H1 (cell line): ENCODE results near the gene UROD. TPM values are rescaled to one million over a fixed set of nuclear protein-coding genes. Genes with fewer than 3 reads are reported as not detected.
A peak's percentile ranks its signal among the peaks of the same experiment; 100 is the strongest.

ENCODE experiments used
- EP300 ChIP-seq, 2 experiments: IDR thresholded peaks; 1 replicate in 1 of 2; 2 replicates in 1 of 2; pipeline ENCODE4 v1.6.1; 2011 to 2012; ENCODE audit warnings: low read depth in 2 of 2, low read length in 2 of 2, mild to moderate bottlenecking in 2 of 2, borderline replicate concordance in 1 of 2, inconsistent platforms in 1 of 2, moderate library complexity in 1 of 2
- KDM4A ChIP-seq: IDR thresholded peaks from one replicate; pipeline ENCODE4 v1.7.1; 2012; ENCODE audit warnings: low read depth, mild to moderate bottlenecking, moderate library complexity, low read length, inconsistent platforms; ENCODE audit not compliant: severe bottlenecking
- RBBP5 ChIP-seq: IDR thresholded peaks from 2 replicates; pipeline ENCODE4 v1.7.1; 2012; ENCODE audit warnings: low read depth, mild to moderate bottlenecking, inconsistent platforms, low read length, moderate library complexity, borderline replicate concordance
- SP1 ChIP-seq: IDR thresholded peaks from 2 replicates; pipeline ENCODE4 v1.6.1; 2011; ENCODE audit warnings: low read depth, low read length
- SRF ChIP-seq: IDR thresholded peaks from 2 replicates; pipeline ENCODE4 v1.6.1; 2011; ENCODE audit warnings: mild to moderate bottlenecking, low read depth, low read length, moderate library complexity
- SUZ12 ChIP-seq: fragments of 200-600 bp; sonication (generic); IDR thresholded peaks from 2 replicates; pipeline ENCODE4 v1.6.1; 2012; ENCODE audit warnings: mild to moderate bottlenecking, inconsistent platforms, low read length, moderate library complexity, mixed read lengths
- TBP ChIP-seq: IDR thresholded peaks from 2 replicates; pipeline ENCODE4 v1.6.1; 2011; ENCODE audit warnings: low read depth, low read length, improper control_type of control experiment
- polyA plus RNA-seq, 7 experiments: library from polyadenylated mRNA; depleted of rRNA in 3 of 7; stranded (reverse) in 5 of 7; unstranded in 2 of 7; fragments of >200 nt in 5 of 7; fragments of 200-250 nt in 2 of 7; gene quantifications; 1 replicate in 5 of 7; 2 replicates in 1 of 7; 4 replicates in 1 of 7; pipeline versions ENCODE4 v1.2.1 to v1.2.3, GENCODE V29; 2011 to 2013; ENCODE audit warnings: missing spikeins in 2 of 7, mixed read lengths in 2 of 7
- total RNA-seq: library from RNA; stranded (reverse); fragmentation: NEBNext Ultra II Directional; extraction: Animal tissue kit (Norgen Biotek cat#: 25700); gene quantifications from 2 replicates; pipeline ENCODE4 v1.2.1, GENCODE V29; 2021
- TF ChIP-seq, protein P1 (sequence below): IDR thresholded peaks from 2 replicates; pipeline ENCODE4 v1.6.1; 2011; ENCODE audit warnings: low read depth, mild to moderate bottlenecking, low read length; ENCODE audit not compliant: insufficient read depth
- TF ChIP-seq, protein P2 (sequence below): fragments of 300-600 bp; sonication (generic); IDR thresholded peaks from 2 replicates; pipeline ENCODE4 v1.7.1; 2012; ENCODE audit warnings: low read length, moderate library complexity, mild to moderate bottlenecking, inconsistent platforms; ENCODE audit not compliant: insufficient replicate concordance

UROD gene
- total and polyA plus RNA-seq, 2 of the 8 experiments (the other 6 are each of a cell fraction or from before 2014, with no cell fraction given), result 86.6 to 220 TPM

DNA sequence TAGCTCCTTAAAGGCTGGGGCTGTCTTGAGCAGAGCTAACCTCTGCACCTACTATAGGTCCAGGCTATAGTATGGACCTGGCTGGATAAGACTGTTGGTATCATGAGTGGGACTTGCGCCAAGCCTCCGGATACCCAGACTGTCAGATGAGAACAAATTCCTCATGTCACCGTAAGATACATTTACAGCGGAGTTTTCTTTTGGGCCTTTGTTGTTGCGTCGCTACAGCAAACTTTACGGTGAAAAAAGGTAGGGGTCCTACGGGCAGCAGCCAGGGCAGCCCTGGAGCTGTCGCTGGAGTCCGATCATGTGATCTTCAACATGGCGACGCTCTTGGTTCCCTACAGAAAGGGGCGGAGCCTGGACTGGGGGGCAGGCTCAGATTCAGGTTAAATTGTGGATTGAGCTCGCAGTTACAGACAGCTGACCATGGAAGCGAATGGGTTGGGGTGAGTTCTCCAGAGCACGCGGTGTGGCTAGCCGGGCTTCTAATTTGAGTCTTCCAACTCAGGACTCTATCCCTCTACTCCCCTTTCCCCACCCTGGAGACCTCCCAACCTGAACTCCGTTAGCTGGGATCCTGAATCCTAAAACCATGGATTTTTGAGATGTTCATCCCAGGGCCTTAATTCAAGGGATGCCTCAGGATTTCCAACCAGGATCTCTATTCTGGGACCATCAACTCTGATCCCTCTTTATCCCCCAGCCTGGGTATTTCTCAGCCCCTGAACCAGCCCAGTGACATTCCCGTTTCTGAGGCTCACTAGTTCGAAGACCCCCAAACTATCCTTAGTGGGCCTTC lies at the start of gene UROD (continued):
- TF ChIP-seq RBBP5 (no peak), SUZ12 (no peak), KDM4A (peak; percentile 37), EP300 (IDR thresholded peaks at IDR 0.05; ENCODE audit: borderline replicate concordance in 1 of 2, low read depth in 2 of 2, low read length in 2 of 2) (peak in 1 of 2 experiments; percentile 71; a peak in 1 of 3 replicates), SP1 (peak; percentile 93), TBP (peak; percentile 85), SRF (no peak)
- TF ChIP-seq, protein P1, sequence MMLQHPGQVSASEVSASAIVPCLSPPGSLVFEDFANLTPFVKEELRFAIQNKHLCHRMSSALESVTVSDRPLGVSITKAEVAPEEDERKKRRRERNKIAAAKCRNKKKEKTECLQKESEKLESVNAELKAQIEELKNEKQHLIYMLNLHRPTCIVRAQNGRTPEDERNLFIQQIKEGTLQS, result peak; percentile 76
- TF ChIP-seq, protein P2, sequence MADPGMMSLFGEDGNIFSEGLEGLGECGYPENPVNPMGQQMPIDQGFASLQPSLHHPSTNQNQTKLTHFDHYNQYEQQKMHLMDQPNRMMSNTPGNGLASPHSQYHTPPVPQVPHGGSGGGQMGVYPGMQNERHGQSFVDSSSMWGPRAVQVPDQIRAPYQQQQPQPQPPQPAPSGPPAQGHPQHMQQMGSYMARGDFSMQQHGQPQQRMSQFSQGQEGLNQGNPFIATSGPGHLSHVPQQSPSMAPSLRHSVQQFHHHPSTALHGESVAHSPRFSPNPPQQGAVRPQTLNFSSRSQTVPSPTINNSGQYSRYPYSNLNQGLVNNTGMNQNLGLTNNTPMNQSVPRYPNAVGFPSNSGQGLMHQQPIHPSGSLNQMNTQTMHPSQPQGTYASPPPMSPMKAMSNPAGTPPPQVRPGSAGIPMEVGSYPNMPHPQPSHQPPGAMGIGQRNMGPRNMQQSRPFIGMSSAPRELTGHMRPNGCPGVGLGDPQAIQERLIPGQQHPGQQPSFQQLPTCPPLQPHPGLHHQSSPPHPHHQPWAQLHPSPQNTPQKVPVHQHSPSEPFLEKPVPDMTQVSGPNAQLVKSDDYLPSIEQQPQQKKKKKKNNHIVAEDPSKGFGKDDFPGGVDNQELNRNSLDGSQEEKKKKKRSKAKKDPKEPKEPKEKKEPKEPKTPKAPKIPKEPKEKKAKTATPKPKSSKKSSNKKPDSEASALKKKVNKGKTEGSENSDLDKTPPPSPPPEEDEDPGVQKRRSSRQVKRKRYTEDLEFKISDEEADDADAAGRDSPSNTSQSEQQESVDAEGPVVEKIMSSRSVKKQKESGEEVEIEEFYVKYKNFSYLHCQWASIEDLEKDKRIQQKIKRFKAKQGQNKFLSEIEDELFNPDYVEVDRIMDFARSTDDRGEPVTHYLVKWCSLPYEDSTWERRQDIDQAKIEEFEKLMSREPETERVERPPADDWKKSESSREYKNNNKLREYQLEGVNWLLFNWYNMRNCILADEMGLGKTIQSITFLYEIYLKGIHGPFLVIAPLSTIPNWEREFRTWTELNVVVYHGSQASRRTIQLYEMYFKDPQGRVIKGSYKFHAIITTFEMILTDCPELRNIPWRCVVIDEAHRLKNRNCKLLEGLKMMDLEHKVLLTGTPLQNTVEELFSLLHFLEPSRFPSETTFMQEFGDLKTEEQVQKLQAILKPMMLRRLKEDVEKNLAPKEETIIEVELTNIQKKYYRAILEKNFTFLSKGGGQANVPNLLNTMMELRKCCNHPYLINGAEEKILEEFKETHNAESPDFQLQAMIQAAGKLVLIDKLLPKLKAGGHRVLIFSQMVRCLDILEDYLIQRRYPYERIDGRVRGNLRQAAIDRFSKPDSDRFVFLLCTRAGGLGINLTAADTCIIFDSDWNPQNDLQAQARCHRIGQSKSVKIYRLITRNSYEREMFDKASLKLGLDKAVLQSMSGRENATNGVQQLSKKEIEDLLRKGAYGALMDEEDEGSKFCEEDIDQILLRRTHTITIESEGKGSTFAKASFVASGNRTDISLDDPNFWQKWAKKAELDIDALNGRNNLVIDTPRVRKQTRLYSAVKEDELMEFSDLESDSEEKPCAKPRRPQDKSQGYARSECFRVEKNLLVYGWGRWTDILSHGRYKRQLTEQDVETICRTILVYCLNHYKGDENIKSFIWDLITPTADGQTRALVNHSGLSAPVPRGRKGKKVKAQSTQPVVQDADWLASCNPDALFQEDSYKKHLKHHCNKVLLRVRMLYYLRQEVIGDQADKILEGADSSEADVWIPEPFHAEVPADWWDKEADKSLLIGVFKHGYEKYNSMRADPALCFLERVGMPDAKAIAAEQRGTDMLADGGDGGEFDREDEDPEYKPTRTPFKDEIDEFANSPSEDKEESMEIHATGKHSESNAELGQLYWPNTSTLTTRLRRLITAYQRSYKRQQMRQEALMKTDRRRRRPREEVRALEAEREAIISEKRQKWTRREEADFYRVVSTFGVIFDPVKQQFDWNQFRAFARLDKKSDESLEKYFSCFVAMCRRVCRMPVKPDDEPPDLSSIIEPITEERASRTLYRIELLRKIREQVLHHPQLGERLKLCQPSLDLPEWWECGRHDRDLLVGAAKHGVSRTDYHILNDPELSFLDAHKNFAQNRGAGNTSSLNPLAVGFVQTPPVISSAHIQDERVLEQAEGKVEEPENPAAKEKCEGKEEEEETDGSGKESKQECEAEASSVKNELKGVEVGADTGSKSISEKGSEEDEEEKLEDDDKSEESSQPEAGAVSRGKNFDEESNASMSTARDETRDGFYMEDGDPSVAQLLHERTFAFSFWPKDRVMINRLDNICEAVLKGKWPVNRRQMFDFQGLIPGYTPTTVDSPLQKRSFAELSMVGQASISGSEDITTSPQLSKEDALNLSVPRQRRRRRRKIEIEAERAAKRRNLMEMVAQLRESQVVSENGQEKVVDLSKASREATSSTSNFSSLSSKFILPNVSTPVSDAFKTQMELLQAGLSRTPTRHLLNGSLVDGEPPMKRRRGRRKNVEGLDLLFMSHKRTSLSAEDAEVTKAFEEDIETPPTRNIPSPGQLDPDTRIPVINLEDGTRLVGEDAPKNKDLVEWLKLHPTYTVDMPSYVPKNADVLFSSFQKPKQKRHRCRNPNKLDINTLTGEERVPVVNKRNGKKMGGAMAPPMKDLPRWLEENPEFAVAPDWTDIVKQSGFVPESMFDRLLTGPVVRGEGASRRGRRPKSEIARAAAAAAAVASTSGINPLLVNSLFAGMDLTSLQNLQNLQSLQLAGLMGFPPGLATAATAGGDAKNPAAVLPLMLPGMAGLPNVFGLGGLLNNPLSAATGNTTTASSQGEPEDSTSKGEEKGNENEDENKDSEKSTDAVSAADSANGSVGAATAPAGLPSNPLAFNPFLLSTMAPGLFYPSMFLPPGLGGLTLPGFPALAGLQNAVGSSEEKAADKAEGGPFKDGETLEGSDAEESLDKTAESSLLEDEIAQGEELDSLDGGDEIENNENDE, result peak; percentile 99
